Measurements from ENCODE around the gene RXFP4. TPM values are rescaled to one million over a fixed set of nuclear protein-coding genes. Genes with fewer than 3 reads are reported as not detected.

The RXFP4 gene
- total RNA-seq, 1 experiment from 2014 or later = not detected

DNA sequence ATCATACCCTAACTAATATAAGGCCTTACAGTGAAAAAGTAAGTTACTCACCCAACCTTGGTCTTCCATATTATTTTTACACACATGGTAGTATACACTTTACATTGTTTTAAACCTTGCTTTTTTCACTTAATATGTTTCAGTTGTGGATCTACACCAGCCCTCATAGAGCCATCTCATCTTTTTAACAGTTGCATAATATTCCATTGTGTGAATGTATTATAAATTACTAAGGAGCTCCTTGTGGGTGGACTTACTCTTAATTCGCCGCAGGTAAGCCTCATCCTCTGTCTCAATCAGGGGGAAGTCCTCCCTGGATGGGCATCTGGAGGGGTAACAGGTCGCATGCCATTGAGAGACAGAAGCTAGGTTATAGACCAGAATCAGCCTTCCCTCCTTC, 13.2 kb downstream of the RXFP4 start:
- Histone ChIP-seq H3K9me3 (no peaks in the 10 kb centered on the region), H3K4me3 (ENCODE audit: low read depth, low read length) (no peak overlapping the region), H3K36me3 (ENCODE audit: control insufficient read depth, insufficient read depth, low read length) (peaks cover 4% of the 10 kb centered on the region), H3K27me3 (replicated peaks; ENCODE audit: control insufficient read depth, insufficient read depth, low read length) (no peaks in the 10 kb centered on the region), H3K4me1 (no peaks in the 10 kb centered on the region)
- DNase-seq = no peak
- TF ChIP-seq, protein P1, sequence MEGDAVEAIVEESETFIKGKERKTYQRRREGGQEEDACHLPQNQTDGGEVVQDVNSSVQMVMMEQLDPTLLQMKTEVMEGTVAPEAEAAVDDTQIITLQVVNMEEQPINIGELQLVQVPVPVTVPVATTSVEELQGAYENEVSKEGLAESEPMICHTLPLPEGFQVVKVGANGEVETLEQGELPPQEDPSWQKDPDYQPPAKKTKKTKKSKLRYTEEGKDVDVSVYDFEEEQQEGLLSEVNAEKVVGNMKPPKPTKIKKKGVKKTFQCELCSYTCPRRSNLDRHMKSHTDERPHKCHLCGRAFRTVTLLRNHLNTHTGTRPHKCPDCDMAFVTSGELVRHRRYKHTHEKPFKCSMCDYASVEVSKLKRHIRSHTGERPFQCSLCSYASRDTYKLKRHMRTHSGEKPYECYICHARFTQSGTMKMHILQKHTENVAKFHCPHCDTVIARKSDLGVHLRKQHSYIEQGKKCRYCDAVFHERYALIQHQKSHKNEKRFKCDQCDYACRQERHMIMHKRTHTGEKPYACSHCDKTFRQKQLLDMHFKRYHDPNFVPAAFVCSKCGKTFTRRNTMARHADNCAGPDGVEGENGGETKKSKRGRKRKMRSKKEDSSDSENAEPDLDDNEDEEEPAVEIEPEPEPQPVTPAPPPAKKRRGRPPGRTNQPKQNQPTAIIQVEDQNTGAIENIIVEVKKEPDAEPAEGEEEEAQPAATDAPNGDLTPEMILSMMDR (IDR thresholded peaks at IDR 0.05; ENCODE audit: insufficient read depth in 1 of 2, low read depth in 1 of 2, low read length in 1 of 2, severe bottlenecking in 1 of 2, unreplicated experiment in 1 of 2) = no peak
- Mint-ChIP-seq H3K27me3 (ENCODE audit: insufficient read depth, unreplicated experiment) (no peaks in the 10 kb centered on the region), H3K36me3 (ENCODE audit: insufficient read depth, unreplicated experiment) (peaks cover 85% of the 10 kb centered on the region), H3K9me3 (ENCODE audit: unreplicated experiment) (no peaks in the 10 kb centered on the region), H3K27ac (ENCODE audit: unreplicated experiment) (no peak overlapping the region), H3K4me1 (ENCODE audit: low read depth, unreplicated experiment) (no peaks in the 10 kb centered on the region), H3K4me3 (ENCODE audit: unreplicated experiment) (no peak overlapping the region)
- CTCF ChIA-PET = no interaction called here
- intact Hi-C loops (cut with micrococcal nuclease; ENCODE audit: unreplicated experiment) = no loop called here
- POLR2A ChIA-PET = interaction anchor here (0.6 kb wide), 1 partner anchor 95 kb away, joined by 8 read pairs; no protein-coding TSS in a partner anchor
- BruUV-seq (replicated peaks) = no TSS peak

DNA sequence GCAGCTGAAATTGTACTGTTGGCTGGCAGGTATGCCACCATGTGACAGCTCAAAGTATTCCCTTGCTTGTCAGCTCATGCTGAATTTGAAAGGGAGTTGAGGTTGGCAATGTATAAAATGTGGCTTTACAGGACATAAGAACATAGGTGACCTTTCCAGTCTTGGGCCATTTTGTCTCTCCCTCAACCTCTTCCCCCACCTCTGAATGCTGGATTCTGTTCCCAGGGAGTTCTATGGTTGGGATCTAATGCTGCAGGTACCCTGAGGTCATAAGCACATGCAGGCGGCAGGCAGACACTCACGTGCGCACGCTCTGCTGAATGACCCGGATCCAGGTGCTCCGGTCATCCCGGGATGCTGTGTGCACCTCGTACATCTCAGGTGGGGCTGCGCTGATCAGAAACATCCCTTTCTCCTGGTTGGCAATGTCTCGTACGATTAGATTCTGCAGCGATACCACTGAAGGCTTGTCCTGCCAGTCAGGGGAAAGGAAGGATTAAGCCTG, 16.0 kb downstream of the RXFP4 start:
- intact Hi-C loops (cut with micrococcal nuclease; ENCODE audit: unreplicated experiment) = no loop called here
- Histone ChIP-seq H3K4me1 (no peaks in the 10 kb centered on the region), H3K27me3 (replicated peaks; ENCODE audit: control insufficient read depth, insufficient read depth, low read length) (no peaks in the 10 kb centered on the region), H3K9me3 (no peaks in the 10 kb centered on the region), H3K4me3 (ENCODE audit: low read depth, low read length) (no peak overlapping the region), H3K36me3 (ENCODE audit: control insufficient read depth, insufficient read depth, low read length) (peaks cover 3% of the 10 kb centered on the region)
- CTCF ChIA-PET = interaction anchor here (1.3 kb wide), 1 partner anchor 19 kb away, joined by 7 read pairs; no protein-coding TSS in a partner anchor
- no TSS peak for BruUV-seq (replicated peaks)
- POLR2A ChIA-PET = no interaction called here
- Mint-ChIP-seq H3K4me3 (ENCODE audit: unreplicated experiment) (no peak overlapping the region), H3K27me3 (ENCODE audit: insufficient read depth, unreplicated experiment) (no peaks in the 10 kb centered on the region), H3K4me1 (ENCODE audit: low read depth, unreplicated experiment) (no peaks in the 10 kb centered on the region), H3K27ac (ENCODE audit: unreplicated experiment) (no peak overlapping the region), H3K36me3 (ENCODE audit: insufficient read depth, unreplicated experiment) (peaks cover 89% of the 10 kb centered on the region), H3K9me3 (ENCODE audit: unreplicated experiment) (no peaks in the 10 kb centered on the region)
- DNase-seq = no peak
- TF ChIP-seq, protein P1 (IDR thresholded peaks at IDR 0.05; ENCODE audit: insufficient read depth in 1 of 2, low read depth in 1 of 2, low read length in 1 of 2, severe bottlenecking in 1 of 2, unreplicated experiment in 1 of 2) = no peak

DNA sequence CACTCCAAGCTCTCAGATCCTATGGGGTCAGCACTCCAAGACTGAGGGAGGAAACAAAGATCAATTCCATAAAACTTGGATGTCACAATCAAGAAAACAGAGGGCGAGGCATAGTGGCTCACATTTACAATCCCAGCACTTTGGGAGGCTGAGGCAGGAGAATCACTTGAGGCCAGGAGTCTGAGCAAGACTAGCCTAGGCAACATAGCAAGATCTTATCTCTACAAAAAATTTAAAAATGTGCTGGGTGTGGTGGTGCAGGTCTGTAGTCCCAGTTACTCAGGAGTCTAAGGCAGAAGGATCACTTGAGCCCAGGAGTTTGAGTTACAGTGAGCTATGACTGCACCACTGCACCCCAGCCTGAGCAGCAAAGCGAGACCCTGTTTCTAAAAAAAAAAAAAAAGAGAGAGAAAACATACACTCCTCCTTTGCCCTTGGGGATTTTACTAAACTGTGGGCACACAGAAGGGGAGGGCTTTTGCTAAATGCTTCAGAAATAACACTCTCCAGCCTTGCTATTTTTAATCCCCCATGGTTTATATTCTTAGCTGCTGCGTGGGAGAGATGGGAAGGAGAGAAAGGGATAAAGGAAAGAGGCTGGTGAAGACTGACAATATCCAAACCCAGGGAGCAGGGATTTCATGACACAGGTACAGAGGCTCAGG, 18.8 kb downstream of the RXFP4 start:
- intact Hi-C loops (cut with micrococcal nuclease; ENCODE audit: unreplicated experiment) = no loop called here
- Mint-ChIP-seq H3K27ac (ENCODE audit: unreplicated experiment) (peak overlapping the region; percentile 11), H3K9me3 (ENCODE audit: unreplicated experiment) (no peaks in the 10 kb centered on the region), H3K27me3 (ENCODE audit: insufficient read depth, unreplicated experiment) (no peaks in the 10 kb centered on the region), H3K4me3 (ENCODE audit: unreplicated experiment) (no peak overlapping the region), H3K36me3 (ENCODE audit: insufficient read depth, unreplicated experiment) (peaks cover 77% of the 10 kb centered on the region), H3K4me1 (ENCODE audit: low read depth, unreplicated experiment) (no peaks in the 10 kb centered on the region)
- H3K4me3 ChIP-seq (ENCODE audit: low read depth, low read length) = no peak overlapping the region
- DNase-seq = no peak
- H3K9me3 ChIP-seq = no peaks in the 10 kb centered on the region
- no TSS peak for BruUV-seq (replicated peaks)
- CTCF ChIA-PET = interaction anchor here (0.6 kb wide), 1 partner anchor 48 kb away, joined by 3 read pairs; no protein-coding TSS in a partner anchor
- H3K27me3 ChIP-seq (replicated peaks; ENCODE audit: control insufficient read depth, insufficient read depth, low read length) = no peaks in the 10 kb centered on the region
- TF ChIP-seq, protein P1 (IDR thresholded peaks at IDR 0.05; ENCODE audit: insufficient read depth in 1 of 2, low read depth in 1 of 2, low read length in 1 of 2, severe bottlenecking in 1 of 2, unreplicated experiment in 1 of 2) = no peak
- H3K36me3 ChIP-seq (ENCODE audit: control insufficient read depth, insufficient read depth, low read length) = peaks cover 6% of the 10 kb centered on the region; the same call in 1 of the 2 replicates
- POLR2A ChIA-PET = interaction anchor here (0.9 kb wide), 1 partner anchor 18 kb away, joined by 3 read pairs; the partner anchor contains the start of gene ARHGEF2
- H3K4me1 ChIP-seq = no peaks in the 10 kb centered on the region

All from Caco-2 (cell line).